HepG2 (cell line): Measurements from ENCODE around the gene GALNT9. TPM values are rescaled to one million over a fixed set of nuclear protein-coding genes. Genes with fewer than 3 reads are reported as not detected.

ENCODE experiments used
- ETV6 ChIP-seq: sonication (generic); formaldehyde crosslinking; conservative IDR thresholded peaks from 2 replicates; pipeline ENCODE4 v1.4.0; 2020; ENCODE audit warnings: missing genetic modification reagents
- ZNF337 ChIP-seq: sonication (generic); formaldehyde crosslinking; IDR thresholded peaks from 2 replicates; pipeline ENCODE4 v1.5.1; 2020; ENCODE audit warnings: missing genetic modification reagents, low read depth, mild to moderate bottlenecking, borderline replicate concordance
- ZNF343 ChIP-seq: sonication (generic); formaldehyde crosslinking; IDR thresholded peaks from 2 replicates; pipeline ENCODE4 v1.4.0; 2020; ENCODE audit warnings: mild to moderate bottlenecking, missing genetic modification reagents
- ZNF546 ChIP-seq: sonication (generic); formaldehyde crosslinking; conservative IDR thresholded peaks from 2 replicates; pipeline ENCODE4 v1.8.1; 2023; ENCODE audit warnings: mild to moderate bottlenecking, missing genetic modification reagents
- ZNF724P ChIP-seq: sonication (generic); formaldehyde crosslinking; IDR thresholded peaks from 2 replicates; pipeline ENCODE4 v1.8.0; 2022; ENCODE audit warnings: missing genetic modification reagents, borderline replicate concordance
- ZSCAN25 ChIP-seq: sonication (generic); formaldehyde crosslinking; IDR thresholded peaks from 2 replicates; pipeline ENCODE4 v1.8.0; 2022; ENCODE audit warnings: mild to moderate bottlenecking, missing genetic modification reagents
- polyA plus RNA-seq, 8 experiments: library from polyadenylated mRNA; depleted of rRNA in 3 of 8; stranded (reverse) in 7 of 8; unstranded in 1 of 8; fragments of >200 nt; fragmentation: Illumina TruSeq in 4 of 8; extraction: Trizol in 4 of 8; gene quantifications; 2 replicates each; pipeline versions ENCODE4 v1.2.1 to v1.2.3, GENCODE V29; 2011 to 2016; ENCODE audit warnings: low read depth in 4 of 8, missing spikeins in 1 of 8, mixed read lengths in 1 of 8; ENCODE audit not compliant: insufficient read depth in 1 of 8
- total RNA-seq, 5 experiments: library from RNA; depleted of rRNA; stranded (reverse); fragments of >200 nt; fragmentation: Illumina TruSeq; extraction: Trizol; gene quantifications; 2 replicates each; pipeline ENCODE4 v1.2.3, GENCODE V29; 2016; ENCODE audit warnings: low read depth in 1 of 5
- TF ChIP-seq, protein P1 (sequence below): sonication (generic); formaldehyde crosslinking; IDR thresholded peaks from 2 replicates; pipeline ENCODE4 v1.5.0; 2020; ENCODE audit warnings: mild to moderate bottlenecking, missing genetic modification reagents, borderline replicate concordance
- TF ChIP-seq, protein P2 (sequence below): sonication (generic); formaldehyde crosslinking; IDR thresholded peaks from 2 replicates; pipeline ENCODE4 v1.5.0; 2020; ENCODE audit warnings: missing genetic modification reagents, mild to moderate bottlenecking, borderline replicate concordance
- TF ChIP-seq, protein P3 (sequence below): IDR thresholded peaks from 2 replicates; pipeline ENCODE4 v1.4.0; 2020; ENCODE audit warnings: mild to moderate bottlenecking, missing genetic modification reagents
- TF ChIP-seq, protein P4 (sequence below): sonication (generic); formaldehyde crosslinking; IDR thresholded peaks from 2 replicates; pipeline ENCODE4 v1.4.0; 2020; ENCODE audit warnings: missing genetic modification reagents
- TF ChIP-seq, protein P5 (sequence below): sonication (generic); formaldehyde crosslinking; IDR thresholded peaks from 2 replicates; pipeline ENCODE4 v1.4.0; 2020; ENCODE audit warnings: missing genetic modification reagents, borderline replicate concordance

Gene GALNT9
- total and polyA plus RNA-seq, 2 of the 13 experiments (the other 11 are each of a cell fraction or from before 2014, with no cell fraction given): 0.04 TPM; not detected in 1

DNA sequence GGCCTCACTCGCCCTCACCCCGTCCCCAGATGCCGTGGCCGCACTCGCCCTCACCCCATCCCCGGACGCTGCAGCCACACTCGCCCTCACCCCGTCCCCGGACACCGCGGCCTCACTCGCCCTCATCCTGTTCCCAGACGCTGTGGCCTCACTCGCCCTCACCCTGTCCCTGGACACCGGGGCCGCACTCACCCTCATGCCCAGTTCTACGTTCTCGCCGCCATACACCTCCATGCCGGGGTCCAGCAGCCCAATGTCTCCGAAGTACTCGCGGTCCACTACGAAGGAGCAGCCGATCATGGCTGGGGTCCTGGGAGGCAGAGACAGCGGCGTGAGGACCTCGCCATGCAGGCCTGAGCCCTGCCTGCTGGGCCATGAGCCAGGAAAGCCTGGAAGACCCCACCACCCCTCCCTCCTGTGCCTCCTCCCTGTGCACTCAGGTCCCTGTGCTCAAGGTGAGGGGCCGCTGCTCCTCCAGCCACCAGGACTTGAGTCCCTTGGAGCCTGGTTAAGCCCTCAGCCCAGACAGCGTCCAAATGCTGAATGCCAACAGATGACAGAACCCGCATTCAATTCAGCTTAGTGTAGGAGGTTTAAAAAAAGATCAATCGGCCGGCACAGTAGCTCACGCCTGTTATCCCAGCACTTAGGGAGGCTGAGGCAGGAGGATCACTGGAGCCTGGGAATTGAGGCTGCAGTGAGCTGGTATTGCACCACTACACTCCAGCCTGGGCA is 81.5 kb downstream of the GALNT9 start (continued):
- TF ChIP-seq, protein P1, sequence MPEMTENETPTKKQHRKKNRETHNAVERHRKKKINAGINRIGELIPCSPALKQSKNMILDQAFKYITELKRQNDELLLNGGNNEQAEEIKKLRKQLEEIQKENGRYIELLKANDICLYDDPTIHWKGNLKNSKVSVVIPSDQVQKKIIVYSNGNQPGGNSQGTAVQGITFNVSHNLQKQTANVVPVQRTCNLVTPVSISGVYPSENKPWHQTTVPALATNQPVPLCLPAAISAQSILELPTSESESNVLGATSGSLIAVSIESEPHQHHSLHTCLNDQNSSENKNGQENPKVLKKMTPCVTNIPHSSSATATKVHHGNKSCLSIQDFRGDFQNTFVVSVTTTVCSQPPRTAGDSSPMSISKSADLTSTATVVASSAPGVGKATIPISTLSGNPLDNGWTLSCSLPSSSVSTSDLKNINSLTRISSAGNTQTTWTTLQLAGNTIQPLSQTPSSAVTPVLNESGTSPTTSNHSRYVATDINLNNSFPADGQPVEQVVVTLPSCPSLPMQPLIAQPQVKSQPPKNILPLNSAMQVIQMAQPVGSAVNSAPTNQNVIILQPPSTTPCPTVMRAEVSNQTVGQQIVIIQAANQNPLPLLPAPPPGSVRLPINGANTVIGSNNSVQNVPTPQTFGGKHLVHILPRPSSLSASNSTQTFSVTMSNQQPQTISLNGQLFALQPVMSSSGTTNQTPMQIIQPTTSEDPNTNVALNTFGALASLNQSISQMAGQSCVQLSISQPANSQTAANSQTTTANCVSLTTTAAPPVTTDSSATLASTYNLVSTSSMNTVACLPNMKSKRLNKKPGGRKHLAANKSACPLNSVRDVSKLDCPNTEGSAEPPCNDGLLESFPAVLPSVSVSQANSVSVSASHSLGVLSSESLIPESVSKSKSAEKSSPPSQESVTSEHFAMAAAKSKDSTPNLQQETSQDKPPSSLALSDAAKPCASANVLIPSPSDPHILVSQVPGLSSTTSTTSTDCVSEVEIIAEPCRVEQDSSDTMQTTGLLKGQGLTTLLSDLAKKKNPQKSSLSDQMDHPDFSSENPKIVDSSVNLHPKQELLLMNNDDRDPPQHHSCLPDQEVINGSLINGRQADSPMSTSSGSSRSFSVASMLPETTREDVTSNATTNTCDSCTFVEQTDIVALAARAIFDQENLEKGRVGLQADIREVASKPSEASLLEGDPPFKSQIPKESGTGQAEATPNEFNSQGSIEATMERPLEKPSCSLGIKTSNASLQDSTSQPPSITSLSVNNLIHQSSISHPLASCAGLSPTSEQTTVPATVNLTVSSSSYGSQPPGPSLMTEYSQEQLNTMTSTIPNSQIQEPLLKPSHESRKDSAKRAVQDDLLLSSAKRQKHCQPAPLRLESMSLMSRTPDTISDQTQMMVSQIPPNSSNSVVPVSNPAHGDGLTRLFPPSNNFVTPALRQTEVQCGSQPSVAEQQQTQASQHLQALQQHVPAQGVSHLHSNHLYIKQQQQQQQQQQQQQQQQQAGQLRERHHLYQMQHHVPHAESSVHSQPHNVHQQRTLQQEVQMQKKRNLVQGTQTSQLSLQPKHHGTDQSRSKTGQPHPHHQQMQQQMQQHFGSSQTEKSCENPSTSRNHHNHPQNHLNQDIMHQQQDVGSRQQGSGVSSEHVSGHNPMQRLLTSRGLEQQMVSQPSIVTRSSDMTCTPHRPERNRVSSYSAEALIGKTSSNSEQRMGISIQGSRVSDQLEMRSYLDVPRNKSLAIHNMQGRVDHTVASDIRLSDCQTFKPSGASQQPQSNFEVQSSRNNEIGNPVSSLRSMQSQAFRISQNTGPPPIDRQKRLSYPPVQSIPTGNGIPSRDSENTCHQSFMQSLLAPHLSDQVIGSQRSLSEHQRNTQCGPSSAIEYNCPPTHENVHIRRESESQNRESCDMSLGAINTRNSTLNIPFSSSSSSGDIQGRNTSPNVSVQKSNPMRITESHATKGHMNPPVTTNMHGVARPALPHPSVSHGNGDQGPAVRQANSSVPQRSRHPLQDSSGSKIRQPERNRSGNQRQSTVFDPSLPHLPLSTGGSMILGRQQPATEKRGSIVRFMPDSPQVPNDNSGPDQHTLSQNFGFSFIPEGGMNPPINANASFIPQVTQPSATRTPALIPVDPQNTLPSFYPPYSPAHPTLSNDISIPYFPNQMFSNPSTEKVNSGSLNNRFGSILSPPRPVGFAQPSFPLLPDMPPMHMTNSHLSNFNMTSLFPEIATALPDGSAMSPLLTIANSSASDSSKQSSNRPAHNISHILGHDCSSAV (CRISPR knock-in tag): no peak
- no peak for TF ChIP-seq ZNF337 (CRISPR knock-in tag)
- TF ChIP-seq, protein P2, sequence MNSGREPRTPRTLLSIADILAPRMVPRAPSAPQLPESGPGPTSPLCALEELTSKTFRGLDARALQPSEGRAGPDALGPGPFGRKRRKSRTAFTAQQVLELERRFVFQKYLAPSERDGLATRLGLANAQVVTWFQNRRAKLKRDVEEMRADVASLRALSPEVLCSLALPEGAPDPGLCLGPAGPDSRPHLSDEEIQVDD (CRISPR knock-in tag): no peak
- TF ChIP-seq, protein P3, sequence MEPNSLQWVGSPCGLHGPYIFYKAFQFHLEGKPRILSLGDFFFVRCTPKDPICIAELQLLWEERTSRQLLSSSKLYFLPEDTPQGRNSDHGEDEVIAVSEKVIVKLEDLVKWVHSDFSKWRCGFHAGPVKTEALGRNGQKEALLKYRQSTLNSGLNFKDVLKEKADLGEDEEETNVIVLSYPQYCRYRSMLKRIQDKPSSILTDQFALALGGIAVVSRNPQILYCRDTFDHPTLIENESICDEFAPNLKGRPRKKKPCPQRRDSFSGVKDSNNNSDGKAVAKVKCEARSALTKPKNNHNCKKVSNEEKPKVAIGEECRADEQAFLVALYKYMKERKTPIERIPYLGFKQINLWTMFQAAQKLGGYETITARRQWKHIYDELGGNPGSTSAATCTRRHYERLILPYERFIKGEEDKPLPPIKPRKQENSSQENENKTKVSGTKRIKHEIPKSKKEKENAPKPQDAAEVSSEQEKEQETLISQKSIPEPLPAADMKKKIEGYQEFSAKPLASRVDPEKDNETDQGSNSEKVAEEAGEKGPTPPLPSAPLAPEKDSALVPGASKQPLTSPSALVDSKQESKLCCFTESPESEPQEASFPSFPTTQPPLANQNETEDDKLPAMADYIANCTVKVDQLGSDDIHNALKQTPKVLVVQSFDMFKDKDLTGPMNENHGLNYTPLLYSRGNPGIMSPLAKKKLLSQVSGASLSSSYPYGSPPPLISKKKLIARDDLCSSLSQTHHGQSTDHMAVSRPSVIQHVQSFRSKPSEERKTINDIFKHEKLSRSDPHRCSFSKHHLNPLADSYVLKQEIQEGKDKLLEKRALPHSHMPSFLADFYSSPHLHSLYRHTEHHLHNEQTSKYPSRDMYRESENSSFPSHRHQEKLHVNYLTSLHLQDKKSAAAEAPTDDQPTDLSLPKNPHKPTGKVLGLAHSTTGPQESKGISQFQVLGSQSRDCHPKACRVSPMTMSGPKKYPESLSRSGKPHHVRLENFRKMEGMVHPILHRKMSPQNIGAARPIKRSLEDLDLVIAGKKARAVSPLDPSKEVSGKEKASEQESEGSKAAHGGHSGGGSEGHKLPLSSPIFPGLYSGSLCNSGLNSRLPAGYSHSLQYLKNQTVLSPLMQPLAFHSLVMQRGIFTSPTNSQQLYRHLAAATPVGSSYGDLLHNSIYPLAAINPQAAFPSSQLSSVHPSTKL: no peak
- no peak for TF ChIP-seq ZSCAN25 (CRISPR knock-in tag)
- TF ChIP-seq, protein P4, sequence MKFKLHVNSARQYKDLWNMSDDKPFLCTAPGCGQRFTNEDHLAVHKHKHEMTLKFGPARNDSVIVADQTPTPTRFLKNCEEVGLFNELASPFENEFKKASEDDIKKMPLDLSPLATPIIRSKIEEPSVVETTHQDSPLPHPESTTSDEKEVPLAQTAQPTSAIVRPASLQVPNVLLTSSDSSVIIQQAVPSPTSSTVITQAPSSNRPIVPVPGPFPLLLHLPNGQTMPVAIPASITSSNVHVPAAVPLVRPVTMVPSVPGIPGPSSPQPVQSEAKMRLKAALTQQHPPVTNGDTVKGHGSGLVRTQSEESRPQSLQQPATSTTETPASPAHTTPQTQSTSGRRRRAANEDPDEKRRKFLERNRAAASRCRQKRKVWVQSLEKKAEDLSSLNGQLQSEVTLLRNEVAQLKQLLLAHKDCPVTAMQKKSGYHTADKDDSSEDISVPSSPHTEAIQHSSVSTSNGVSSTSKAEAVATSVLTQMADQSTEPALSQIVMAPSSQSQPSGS: no peak
- TF ChIP-seq ZNF343 (CRISPR knock-in tag): no peak
- TF ChIP-seq ETV6 (CRISPR knock-in tag): no peak
- no peak for TF ChIP-seq ZNF546 (CRISPR knock-in tag)
- TF ChIP-seq, protein P5, sequence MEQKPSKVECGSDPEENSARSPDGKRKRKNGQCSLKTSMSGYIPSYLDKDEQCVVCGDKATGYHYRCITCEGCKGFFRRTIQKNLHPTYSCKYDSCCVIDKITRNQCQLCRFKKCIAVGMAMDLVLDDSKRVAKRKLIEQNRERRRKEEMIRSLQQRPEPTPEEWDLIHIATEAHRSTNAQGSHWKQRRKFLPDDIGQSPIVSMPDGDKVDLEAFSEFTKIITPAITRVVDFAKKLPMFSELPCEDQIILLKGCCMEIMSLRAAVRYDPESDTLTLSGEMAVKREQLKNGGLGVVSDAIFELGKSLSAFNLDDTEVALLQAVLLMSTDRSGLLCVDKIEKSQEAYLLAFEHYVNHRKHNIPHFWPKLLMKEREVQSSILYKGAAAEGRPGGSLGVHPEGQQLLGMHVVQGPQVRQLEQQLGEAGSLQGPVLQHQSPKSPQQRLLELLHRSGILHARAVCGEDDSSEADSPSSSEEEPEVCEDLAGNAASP (CRISPR knock-in tag): no peak
- TF ChIP-seq ZNF724P (CRISPR knock-in tag): no peak
